GM11168 (cell line): ENCODE results near the gene MAP1S.

Source experiments
- in situ Hi-C: fragments of 300-500 bp; cut with MboI; formaldehyde crosslinking; loops from one replicate; pipeline ENCODE4 v1.12.0; 2022; ENCODE audit warnings: low sequenced_read_pairs; ENCODE audit not compliant: unreplicated experiment

Gene MAP1S

GRCh38 chr19:17755443-17755890, 36.2 kb downstream of the MAP1S start:
- in situ Hi-C loops: no loop called here

DNA sequence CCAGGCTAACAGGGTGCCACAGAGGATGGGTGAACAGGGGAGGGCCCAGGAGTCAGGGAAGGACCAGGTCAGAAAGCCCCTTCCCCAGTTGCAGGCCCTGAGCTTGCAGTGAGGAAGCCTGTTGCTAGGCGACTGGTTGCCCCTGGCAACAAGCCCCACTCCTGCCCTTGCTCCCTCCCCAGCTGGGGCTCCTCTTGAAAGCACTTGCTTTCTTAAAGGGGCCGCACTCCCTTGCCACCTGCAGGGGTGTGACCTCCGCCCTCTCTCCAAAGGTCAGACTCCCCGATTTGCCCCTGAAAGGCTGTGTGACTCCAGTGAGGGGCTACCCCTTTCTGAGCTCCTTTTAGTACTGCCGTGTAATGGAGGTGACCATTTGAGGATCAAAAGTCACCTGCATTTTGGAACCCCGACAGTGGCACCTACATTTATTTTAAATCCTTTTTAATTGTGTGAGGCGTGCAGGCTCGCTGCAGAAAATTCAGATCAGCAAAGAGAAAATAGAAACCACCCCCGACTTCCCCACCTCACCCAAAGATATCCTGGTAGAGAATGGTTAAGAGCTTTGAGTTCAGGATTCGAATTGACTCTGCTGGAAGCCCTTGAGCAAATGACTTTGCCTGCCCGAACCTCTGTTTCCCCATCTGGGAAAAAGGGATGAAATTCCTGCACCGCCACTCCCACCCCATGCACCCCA, 36.8 kb downstream of the MAP1S start:
- in situ Hi-C loops: no loop called here

DNA sequence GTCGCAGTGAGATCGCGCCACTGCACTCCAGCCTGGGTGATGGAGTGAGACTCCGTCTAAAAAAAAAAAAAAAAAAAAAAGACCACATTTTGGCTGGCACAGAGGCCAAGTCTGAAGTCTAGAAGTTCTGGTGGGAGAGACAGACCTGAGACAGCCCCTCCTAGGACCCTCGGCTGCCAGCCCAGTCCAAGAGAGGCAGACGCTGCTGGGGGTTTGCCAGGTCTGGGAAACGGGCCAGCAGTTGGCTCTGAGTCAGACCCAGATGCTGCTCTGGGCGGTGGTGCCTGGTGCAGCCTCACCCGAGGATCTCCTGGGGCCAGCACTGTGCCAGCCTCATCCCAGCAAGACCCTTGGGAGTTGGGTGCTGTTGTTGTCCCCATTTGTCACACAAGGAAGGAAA, 37.8 kb downstream of the MAP1S start:
- in situ Hi-C loops: no loop called here

GRCh38 chr19:17758515-17758914, 39.2 kb downstream of the MAP1S start:
- in situ Hi-C loops: no loop called here

DNA sequence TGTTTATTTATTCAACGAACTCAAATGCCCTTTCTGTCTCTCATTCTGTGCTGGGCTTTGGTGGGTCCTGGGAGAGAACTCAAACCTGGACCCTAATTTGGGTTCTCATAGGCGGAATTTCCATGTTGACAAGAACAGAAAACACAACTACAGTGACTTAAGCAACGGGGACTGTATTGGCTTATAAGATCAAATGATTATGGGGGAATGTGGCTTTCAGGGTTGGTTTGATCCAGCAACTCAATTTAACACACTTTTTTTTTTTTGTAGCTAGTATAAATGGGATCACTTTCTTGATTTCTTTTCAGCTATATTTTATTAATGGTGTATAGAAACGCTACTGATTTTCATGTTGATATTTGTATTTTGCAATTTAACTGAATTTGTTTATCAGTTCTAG, 41.9 kb downstream of the MAP1S start:
- in situ Hi-C loops: no loop called here

GRCh38 chr19:17762505-17763229, 43.4 kb downstream of the MAP1S start:
- in situ Hi-C loops: no loop called here

DNA sequence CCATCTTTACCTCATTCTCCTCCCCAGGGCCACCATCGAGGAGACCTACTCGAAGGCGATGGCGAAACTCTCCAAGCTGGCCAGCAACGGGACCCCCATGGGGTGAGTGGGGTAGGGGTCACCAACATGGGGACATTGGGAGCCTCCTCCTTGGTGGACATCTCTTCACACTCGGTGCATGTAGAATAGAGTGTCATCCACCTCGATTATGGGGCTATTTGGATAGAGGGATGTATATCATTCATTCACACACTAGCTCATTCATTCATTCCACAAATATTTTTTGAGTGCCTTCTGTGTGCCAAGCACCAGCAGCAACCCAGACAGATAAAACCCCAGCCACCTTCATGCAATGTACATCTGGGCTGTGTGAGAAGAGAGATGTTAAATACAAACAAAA, 45.1 kb downstream of the MAP1S start:
- in situ Hi-C loops: no loop called here

GRCh38 chr19:17765069-17765618, 45.9 kb downstream of the MAP1S start:
- in situ Hi-C loops: no loop called here

- in situ Hi-C loops: no loop called here
These were observed 47.4 kb downstream of the MAP1S start for GRCh38 chr19:17766543-17767131.

DNA sequence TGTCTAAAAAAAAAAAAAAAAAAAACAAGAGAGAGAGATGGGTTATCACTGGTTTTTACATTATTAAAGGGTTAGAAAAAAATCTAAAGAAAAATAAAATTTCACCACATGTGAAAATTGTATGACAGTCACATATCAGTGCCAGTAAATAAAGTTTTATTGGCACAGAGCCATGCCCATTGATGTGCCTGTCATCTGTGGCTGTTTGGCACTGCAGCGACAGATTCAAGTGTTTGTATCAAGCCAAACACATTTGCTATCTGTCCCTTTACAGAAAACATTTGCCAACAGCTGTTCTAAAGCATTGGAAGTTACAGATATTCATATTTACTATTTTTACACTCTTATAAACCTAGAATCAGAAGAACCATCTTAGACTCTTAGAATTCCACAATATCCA, 48.3 kb downstream of the MAP1S start:
- in situ Hi-C loops: no loop called here

DNA sequence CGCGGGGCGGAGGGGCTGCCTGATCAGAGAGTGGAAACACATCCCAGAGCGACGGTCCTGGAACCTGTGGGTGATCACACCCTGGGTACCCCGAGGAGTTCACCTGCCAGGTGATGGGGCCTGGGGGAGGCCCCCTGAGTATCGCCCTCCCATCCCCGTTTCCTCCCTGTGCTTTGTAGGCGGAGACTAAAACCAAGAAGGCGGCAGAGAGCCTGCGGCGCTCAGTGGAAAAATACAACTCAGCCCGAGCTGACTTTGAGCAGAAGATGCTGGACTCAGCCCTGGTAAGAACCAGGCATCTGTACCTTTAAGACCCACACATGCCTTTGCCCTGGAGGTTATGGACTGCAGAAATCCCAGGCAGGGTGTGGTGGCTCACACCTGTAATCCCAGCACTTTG, 51.3 kb downstream of the MAP1S start:
- in situ Hi-C loops: no loop called here

GRCh38 chr19:17772172-17772571, 52.9 kb downstream of the MAP1S start:
- in situ Hi-C loops: no loop called here

DNA sequence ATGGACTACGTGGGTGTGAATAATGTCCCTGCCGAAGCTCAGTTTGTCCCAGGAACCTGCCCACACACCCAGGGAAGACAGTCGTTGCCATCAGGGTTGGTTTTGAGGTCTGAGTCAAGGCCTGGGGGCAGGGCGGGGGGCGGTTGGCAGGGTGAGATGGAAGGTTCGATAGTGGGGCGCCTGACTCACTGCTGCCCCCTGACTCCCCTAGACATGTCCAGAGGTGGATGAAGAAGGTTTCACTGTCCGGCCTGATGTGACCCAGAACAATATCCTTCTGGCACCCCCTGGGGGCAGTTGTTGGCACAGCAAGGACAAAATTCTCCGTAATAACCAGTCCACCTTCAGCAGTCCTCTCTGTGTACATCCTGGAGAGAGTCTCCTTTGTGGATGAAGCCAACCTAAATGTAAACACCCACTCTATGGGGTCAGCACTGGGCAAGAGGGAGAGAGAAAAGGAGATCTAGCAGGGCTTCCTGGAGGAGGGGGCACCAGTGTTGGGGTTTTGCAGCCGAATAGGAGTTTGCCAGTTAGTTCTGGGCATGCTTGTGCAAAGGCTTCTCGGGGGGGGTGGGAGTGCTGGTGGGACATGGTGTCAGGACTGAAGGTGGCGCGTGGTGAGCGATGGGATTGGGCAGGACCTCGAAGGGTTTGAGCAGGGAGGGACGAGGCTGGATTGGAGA, 56.1 kb downstream of the MAP1S start:
- in situ Hi-C loops: loop anchor here (5.0 kb wide), 1 partner anchor 82 kb away; the partner anchor contains the start of gene RPL18A

- in situ Hi-C loops: loop anchor here (5.0 kb wide), 1 partner anchor 81 kb away; the partner anchor contains the start of gene RPL18A
These were observed 56.9 kb downstream of the MAP1S start for GRCh38 chr19:17775991-17776803.

GRCh38 chr19:17777840-17778239, 58.6 kb downstream of the MAP1S start:
- in situ Hi-C loops: loop anchor here (5.0 kb wide), 1 partner anchor 79 kb away; the partner anchor contains the start of gene RPL18A

DNA sequence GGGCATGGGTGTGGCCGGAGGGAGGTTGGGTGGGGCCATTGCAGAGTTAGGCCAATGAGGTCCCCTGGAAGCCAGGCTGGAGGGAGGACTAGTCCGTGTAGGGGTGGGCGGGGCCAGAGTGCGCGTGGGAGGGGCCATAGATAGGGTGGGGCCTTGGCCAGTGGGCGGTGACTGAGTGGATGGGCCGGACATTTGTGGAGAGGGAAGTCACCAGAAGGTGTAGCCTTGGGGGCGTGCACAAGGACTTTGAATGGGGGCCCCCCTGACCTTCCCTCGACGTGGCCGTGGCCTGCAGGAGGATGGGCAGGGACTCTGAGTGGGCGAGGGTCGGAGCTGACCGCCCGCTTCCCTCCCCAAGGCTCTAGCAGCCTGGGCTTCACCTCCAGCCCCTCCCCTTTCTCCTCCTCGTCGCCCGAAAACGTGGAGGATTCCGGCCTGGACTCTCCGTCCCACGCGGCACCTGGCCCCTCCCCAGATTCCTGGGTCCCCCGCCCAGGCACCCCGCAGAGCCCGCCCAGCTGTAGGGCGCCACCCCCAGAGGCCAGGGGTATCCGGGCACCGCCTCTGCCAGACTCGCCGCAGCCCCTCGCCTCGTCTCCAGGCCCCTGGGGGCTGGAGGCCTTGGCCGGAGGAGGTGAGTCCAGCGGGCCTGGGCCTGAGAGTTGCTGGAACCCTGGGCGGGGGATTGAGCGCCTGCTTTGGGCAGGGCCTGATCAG, 59.1 kb downstream of the MAP1S start:
- in situ Hi-C loops: loop anchor here (5.0 kb wide), 1 partner anchor 79 kb away; the partner anchor contains the start of gene RPL18A

GRCh38 chr19:17778968-17779929, 60.0 kb downstream of the MAP1S start:
- in situ Hi-C loops: loop anchor here (5.0 kb wide), 1 partner anchor 78 kb away; the partner anchor contains the start of gene RPL18A

DNA sequence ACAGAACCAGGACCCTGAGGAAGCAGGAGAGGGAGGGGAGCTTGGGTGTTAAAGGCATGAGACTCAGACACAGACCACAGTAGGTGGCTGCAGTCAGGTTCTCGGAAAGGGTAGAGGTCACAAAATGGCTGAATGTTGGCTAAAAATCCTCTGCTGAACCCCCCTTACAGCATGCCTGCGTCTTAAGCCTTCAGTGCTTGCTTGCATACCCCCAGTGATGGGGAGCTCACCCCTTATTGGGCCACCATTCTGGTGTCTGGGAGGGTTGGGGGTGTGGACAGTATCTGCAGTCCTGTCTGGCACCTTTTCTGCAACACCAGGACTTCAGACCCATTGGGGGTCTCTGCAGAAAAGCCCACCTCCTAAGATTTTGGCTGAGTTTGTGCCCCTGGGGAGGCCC, 61.5 kb downstream of the MAP1S start:
- in situ Hi-C loops: no loop called here
